Astrocyte of the cerebellum (primary cell): ENCODE measurements around the gene ANKRD31.

Experiments used
- DNase-seq: peaks from one replicate; pipeline ENCODE4 v3.0.0-alpha.2; 2011; ENCODE audit warnings: low read depth
- H3K4me3 ChIP-seq: 2 replicates; pipeline ENCODE4 v1.5.1; 2011; ENCODE audit warnings: mild to moderate bottlenecking, low read depth, low read length, moderate library complexity
- in situ Hi-C: cut with HindIII; loops from 2 replicates; pipeline ENCODE4 v1.10.0; 2017; ENCODE audit warnings: low sequenced_read_pairs
- TF ChIP-seq, protein P1 (sequence below): IDR thresholded peaks from 2 replicates; pipeline ENCODE4 v1.5.1; 2012; ENCODE audit warnings: low read length, low read depth, moderate library complexity, mild to moderate bottlenecking; ENCODE audit errors: missing control alignments

ANKRD31 gene

DNA sequence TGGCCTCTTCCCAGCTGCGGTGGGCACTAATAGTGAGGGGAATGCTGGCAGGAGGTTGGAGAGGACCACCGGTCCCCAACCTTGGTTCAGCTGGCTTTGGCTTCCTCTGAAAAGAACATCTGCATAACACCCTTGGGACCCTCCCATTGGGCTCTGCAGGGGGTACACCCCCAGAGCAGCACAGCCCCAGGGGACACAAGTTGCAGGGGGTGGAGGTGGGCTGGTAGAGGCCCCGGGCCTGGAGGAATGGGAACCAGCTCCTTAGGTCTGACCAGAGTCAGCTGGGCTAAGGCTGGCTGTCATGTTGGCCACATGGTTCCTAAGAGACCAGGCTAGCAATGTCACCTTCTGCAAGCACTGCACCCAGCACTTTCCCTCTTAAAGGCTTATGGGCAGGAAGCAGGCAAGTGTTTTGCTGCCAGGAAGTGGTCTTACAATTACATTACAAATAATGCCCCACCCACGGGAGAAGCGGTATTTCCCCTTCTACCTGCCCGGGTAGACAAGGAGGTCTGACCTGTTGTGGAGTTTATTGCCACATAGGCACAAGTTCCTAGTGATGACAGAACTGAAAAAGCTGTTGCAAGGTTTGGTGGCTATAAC is 202.4 kb downstream of the ANKRD31 start:
- in situ Hi-C loops, result no loop called here
- H3K4me3 ChIP-seq, result no peak overlapping the region
- no peak for DNase-seq
- TF ChIP-seq, protein P1, sequence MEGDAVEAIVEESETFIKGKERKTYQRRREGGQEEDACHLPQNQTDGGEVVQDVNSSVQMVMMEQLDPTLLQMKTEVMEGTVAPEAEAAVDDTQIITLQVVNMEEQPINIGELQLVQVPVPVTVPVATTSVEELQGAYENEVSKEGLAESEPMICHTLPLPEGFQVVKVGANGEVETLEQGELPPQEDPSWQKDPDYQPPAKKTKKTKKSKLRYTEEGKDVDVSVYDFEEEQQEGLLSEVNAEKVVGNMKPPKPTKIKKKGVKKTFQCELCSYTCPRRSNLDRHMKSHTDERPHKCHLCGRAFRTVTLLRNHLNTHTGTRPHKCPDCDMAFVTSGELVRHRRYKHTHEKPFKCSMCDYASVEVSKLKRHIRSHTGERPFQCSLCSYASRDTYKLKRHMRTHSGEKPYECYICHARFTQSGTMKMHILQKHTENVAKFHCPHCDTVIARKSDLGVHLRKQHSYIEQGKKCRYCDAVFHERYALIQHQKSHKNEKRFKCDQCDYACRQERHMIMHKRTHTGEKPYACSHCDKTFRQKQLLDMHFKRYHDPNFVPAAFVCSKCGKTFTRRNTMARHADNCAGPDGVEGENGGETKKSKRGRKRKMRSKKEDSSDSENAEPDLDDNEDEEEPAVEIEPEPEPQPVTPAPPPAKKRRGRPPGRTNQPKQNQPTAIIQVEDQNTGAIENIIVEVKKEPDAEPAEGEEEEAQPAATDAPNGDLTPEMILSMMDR, result no peak

DNA sequence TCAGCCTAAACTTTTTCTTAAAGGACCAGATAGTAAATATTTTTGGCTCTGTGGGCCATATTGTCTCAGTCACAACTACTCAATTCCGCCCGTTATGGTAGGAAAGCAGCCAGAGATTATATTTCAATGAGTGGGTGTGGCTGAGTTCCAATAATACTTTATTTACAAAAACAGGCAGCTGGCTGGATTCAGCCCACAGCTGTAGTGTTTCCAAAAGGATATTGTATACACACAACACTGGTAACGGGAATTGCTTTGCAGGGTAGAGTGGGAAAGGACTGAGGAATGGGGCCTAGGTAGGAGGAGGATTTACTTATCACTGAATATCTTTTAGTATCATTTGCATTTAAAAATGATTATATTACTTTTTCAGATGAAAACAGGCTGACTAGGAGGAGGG is 205.3 kb downstream of the ANKRD31 start:
- TF ChIP-seq, protein P1, result no peak
- no peak for DNase-seq
- H3K4me3 ChIP-seq, result no peak overlapping the region
- in situ Hi-C loops, result no loop called here

DNA sequence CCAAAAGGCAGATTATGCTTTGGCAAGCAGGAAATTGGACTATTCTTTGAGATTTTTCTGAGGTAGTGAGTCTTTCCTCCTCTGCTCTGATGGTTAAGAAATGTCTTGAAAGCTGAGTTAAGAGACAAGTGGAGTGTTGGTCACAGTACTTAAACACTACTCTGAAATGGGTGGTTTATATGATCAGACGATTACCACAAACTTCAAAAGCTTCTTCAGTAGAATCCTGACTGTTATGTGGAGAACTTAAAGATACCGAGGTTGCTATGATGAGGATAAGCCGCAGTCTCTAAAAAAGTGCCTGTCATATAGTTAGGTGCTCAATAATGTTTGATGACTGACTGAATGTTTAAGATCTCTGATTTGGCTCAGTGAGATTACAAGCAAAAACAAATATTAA is 208.6 kb downstream of the ANKRD31 start:
- no peak overlapping the region for H3K4me3 ChIP-seq
- in situ Hi-C loops, result no loop called here

DNA sequence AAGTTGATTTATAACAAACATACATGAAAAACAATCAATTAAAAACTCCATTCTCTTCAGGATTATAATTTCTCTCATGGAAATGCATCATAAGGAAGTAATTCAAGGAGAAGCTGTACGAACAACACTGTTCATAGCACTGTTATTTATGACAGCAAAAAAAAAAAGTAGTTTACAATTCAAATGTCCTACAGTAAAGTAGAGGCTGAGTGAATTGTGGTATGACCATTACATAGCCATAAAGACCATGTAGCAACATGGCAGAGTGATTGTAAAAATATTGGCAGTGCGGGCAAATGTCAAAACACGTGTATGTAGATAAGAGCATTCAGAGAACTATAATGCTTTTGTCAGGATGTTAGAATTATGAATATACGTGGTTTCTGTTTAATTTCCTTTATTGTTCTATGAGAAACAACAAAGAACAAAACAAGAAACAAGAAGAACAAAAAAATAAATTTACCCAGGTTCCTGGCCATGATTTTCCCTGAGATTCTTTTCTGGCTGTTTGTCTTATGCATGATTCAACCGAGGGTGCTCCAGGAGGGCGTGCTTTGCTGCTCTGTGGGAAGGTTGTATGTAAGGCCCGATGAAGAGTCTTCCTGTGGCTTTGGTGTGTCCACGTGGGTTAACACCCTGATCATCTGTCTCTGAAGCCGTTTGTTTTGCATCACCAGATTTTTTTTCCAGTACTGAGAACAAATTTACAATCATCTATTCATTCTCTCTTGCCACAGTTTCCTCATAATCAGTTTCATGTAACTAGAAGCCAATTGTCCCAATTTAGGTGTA is 213.1 kb downstream of the ANKRD31 start:
- in situ Hi-C loops, result no loop called here
- no peak for DNase-seq
- no peak overlapping the region for H3K4me3 ChIP-seq
- TF ChIP-seq, protein P1, result no peak

More for the DNA sequence above, 208.6 kb downstream of the ANKRD31 start:
- no peak for DNase-seq
- TF ChIP-seq, protein P1, result no peak

DNA sequence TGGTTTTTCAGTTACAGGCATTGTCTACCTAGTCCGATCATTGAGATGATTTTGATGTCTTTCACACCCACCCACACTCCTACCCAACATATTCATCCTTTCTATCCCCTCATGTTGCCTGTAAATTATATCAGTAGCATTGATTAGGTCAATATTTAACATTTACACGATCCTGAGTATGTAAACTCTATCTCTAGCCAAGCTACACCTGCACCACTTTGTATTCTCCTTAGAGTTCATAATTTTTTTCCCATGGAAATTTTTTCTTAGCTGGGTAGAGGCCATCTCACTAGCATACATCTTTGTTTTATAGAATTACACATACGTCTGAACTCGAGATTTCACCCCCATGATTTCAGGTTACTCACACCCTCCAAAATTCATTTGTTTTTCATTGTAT is 214.9 kb downstream of the ANKRD31 start:
- DNase-seq, result no peak
- in situ Hi-C loops, result no loop called here
- TF ChIP-seq, protein P1, result no peak
- H3K4me3 ChIP-seq, result no peak overlapping the region

DNA sequence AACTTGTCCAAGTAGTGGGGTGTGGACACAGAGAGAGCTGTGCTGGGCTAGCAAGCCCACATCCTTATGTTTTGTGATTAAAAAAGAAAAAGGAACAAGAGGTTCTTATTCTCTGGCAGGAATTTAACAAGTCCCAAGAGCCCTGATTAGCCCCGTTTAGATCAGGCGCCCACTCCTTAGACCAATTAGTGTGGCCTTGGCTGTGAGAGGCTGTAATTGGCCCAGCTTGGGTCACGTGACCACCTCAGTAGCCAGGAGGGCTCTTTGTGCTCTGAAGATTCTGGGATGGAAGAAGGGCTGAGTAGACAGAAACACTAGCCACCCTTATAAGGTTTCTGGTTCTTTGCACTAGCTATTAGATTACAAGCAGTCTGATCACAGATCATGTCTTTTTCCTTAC is 215.5 kb downstream of the ANKRD31 start:
- H3K4me3 ChIP-seq, result no peak overlapping the region
- in situ Hi-C loops, result no loop called here
- no peak for DNase-seq
- TF ChIP-seq, protein P1, result no peak
